PC-9 (cell line): ENCODE data around the gene SDK1.

Experiments used
- CTCF ChIP-seq: fragments of 200-600 bp; sonication (generic); conservative IDR thresholded peaks from 2 replicates; pipeline ENCODE4 v1.6.1; 2017; ENCODE audit warnings: mixed run types, antibody characterized with exemption, mild to moderate bottlenecking, moderate library complexity
- EZH2 ChIP-seq: fragments of 200-600 bp; sonication (generic); IDR thresholded peaks from 2 replicates; pipeline ENCODE4 v1.8.0; 2017; ENCODE audit warnings: antibody characterized with exemption, low read depth

GRCh38 chr7:4159154-4159501 lies 858.1 kb downstream of the SDK1 start:
- TF ChIP-seq CTCF (no peak), EZH2 (no peak)
